GM21447 (cell line): ENCODE measurements around the gene SPPL2B.
"Not testable (repeated sequence)": the region's sequence is repeated elsewhere in the genome, so short reads cannot be mapped to it uniquely, and the experiment has no call there.

Experiments
- ATAC-seq: cut with Tn5 transposase; IDR thresholded peaks from one replicate; pipeline ENCODE4 v1.9.1; 2021; ENCODE audit not compliant: unreplicated experiment

SPPL2B gene, protein sequence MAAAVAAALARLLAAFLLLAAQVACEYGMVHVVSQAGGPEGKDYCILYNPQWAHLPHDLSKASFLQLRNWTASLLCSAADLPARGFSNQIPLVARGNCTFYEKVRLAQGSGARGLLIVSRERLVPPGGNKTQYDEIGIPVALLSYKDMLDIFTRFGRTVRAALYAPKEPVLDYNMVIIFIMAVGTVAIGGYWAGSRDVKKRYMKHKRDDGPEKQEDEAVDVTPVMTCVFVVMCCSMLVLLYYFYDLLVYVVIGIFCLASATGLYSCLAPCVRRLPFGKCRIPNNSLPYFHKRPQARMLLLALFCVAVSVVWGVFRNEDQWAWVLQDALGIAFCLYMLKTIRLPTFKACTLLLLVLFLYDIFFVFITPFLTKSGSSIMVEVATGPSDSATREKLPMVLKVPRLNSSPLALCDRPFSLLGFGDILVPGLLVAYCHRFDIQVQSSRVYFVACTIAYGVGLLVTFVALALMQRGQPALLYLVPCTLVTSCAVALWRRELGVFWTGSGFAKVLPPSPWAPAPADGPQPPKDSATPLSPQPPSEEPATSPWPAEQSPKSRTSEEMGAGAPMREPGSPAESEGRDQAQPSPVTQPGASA

DNA sequence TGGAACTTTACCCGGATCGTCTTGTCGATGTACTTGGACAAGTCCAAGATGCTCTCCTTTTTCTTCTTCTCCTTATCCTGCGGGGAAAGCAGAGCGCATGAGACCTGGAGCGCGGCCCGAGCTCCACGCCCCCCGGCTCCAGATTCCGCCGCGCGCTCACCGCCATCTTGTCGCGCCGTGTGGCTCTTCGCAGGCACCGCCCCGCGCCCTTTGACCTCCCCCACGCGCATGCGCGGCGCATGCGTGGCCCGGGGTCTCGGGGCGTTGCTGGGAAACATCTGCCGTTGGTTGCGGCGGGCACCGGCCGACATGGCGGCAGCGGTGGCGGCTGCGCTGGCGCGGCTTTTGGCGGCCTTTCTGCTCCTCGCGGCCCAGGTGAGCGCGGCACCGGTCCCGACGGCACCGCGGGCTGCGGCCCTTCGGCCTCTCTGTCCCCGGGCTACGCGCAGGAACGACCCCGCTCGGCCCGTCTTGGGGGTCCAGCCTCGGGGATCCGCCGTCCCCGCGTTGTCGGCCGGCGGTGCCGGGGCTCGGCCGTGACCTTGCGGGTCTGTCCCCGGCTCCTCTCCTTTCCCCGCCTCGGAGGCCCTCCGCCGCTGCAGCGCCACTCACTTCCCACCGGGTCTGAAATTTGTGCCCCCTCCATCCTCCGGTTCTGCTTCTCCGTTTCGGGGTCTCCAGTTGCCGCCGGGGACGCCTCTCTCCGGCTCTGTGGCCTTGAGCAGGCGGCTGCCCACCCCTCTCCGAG lies at the start of gene SPPL2B, which contains the start of gene LSM7:
SPPL2B (plus strand) TSS at position 284 of the 748 bp plus-strand sequence; CDS start at position 310, 26 bp downstream.
LSM7 (minus strand) TSS at position 186 of the 748 bp plus-strand sequence; CDS start at position 166, 20 bp downstream.
- no peak for ATAC-seq

DNA sequence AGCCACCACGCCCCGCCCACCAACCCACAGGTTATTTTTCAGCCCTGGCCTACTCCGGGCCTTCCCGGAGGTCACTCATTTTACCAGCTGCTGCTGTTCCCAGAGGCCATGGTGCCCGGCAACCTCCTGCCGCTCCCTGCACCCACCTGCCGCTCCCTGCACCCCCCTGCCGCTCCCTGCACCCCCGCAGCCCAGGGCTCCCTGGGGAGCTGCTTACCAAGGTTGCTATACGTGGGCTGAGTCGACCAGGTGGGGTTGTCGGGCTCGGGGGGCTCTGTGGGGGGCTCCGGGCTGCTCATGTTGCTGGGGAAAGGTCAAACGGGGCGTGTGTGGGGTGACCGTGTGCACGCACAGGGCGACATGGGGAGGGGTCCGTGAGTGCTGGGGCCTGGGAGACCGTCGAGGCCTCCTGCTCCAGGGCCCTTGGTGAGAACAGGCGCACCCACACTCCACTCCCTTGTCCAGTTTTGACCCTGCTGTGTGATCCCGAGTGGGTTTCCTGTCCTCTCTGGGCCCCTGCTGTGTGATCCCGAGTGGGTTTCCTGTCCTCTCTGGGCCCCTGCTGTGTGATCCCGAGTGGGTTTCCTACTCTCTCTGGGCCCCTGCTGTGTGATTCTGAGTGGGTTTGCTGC lies 47.7 kb upstream of the SPPL2B start:
- no peak for ATAC-seq

DNA sequence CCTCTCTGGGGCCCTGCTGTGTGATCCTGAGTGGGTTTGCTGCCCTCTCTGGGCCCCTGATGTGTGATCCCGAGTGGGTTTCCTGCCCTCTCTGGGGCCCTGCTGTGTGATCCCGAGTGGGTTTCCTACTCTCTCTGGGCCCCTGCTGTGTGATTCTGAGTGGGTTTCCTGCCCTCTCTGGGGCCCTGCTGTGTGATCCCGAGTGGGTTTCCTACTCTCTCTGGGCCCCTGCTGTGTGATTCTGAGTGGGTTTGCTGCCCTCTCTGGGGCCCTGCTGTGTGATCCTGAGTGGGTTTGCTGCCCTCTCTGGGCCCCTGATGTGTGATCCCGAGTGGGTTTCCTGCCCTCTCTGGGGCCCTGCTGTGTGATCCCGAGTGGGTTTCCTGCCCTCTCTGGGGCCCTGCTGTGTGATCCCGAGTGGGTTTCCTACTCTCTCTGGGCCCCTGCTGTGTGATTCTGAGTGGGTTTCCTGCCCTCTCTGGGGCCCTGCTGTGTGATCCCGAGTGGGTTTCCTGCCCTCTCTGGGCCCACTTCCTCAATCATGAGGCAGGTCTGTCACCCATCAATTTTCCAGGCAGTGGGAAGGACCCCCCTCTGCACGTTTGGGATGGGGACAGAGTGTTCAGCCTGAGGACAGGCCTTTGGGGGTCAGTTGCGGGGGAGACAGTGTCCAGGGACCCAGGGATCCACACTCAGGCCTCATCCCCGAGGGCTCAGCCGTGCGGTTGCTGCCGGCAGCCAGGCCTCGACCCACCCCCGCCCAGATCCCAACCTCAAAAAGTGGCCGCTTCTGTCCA lies 47.0 kb upstream of the SPPL2B start:
- ATAC-seq = not testable (repeated sequence)

DNA sequence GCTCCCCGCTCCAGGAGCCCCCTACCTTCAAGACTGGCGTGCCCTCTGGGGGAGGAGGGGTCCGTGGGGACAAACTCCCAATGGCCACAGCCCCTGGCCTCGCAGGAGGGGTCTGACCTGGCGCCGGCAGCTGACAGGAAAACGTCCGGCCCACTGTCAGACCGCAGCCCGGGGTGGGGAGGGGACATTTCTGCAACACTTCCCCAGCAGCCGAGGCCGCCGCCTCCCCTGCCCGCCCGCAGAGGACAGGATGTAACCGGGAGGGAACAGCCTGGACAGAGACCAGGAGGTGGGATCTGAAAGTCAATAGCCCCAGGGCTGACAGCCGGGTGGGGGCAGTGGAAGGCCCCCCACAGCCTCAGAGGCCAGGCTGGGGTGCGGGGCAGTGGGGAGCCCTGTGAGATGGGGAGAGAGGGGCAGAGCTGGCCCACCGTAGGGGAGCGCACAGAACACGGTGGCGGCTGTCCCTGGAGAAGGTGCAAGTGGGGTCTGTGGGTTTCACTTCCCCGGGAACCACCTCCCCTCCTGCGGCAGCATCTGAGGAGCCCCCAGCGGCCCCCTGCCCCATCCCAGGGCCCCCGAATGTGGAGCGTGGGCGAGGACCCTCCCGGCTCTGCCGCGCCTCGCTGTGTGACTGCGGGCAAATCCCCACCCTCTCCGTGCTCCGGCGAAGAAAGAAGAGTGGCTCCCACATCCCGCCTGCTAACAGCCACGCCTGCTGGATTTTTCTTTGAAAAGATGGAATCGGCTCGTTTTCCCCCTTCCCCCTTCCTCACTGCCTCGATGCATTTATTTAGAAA lies 46.2 kb upstream of the SPPL2B start, which contains the start of gene PEAK3:
PEAK3 (minus strand) TSS at position 114 of the 800 bp plus-strand sequence. CDS start 1,244 bp downstream, outside the sequence.
- no peak for ATAC-seq

DNA sequence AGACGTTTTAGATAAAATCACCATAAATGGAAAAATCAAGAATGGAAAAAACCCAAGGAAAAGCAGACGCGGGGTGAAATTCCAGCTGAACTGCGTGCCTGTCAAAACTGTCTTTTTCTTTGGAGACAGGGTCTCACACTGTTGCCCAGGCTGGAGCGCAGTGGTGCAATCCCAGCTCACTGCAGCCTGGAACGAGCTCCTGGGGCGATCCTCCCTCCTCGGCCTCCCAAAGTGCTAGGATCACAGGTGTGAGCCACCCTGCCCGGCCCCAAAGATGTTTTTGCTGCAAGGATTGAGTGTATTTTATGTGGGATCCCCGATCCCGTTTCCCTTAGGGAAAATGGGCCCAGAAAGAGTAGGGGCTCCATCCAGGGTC lies 45.6 kb upstream of the SPPL2B start:
- ATAC-seq = no peak

DNA sequence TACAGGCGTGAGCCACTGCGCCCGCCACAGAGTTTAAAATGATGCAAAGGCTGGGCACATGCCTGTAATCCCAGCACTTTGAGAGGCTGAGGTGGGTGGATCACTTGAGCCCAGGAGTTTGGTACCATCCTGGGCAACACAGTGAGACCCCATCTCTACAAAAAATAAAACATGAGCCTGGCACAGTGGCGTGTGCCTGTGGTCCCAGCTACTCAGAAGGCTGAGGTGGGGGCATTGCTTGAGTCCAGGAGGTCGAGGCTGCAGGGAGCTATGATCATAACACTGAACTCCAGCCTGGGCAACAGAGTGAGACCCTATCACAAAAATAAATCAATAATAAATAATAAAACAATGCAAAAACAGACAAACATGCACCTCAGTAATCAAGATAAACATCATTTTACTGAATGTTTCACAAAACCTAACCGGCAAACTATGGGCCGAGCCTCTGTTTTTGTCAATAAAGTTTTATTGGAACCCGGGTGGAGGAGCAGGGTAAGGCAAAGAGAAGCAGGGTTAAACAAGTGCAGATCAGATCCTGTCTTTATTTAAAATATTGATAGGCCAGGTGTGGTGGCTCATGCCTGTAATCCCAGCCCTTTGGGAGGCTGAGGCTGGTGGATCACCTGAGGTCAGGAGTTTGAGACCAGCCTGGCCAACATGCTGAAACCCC lies 44.5 kb upstream of the SPPL2B start:
- no peak for ATAC-seq

DNA sequence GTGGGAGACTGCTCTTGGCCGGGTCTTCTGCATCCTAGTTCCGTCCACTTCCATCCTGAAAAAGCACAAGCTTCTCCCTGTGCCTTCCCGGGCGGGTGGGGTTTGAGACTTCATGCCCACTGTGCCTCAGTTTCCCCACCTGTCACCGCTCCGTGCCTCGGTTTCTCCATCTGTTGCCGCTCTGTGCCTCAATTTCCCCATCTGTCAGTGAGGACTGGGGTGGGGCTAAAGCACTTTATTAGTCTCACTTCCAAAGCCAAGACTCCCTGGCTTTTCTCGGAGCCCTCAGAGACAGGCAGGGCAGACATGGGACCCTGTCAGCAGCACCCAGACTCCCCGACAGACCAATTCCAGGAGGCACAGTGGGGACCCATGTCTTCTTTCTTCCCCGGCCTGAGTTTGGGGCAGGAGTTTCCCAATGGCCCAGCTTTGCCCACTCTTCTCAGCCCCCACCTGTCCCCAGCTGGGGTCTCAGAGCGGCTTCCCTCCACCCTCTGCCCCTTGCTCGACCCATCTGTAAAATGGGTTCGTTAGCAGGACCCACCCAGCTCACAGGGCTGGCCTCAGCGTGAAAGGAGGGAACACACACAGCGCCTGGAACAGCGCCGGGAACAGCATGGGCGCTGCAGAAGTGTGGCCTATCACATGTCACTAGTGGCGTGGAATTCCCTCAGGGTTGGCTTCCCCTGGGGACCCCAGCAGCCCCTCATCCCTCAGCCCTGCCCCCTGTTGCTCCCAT lies 41.9 kb upstream of the SPPL2B start:
- no peak for ATAC-seq

DNA sequence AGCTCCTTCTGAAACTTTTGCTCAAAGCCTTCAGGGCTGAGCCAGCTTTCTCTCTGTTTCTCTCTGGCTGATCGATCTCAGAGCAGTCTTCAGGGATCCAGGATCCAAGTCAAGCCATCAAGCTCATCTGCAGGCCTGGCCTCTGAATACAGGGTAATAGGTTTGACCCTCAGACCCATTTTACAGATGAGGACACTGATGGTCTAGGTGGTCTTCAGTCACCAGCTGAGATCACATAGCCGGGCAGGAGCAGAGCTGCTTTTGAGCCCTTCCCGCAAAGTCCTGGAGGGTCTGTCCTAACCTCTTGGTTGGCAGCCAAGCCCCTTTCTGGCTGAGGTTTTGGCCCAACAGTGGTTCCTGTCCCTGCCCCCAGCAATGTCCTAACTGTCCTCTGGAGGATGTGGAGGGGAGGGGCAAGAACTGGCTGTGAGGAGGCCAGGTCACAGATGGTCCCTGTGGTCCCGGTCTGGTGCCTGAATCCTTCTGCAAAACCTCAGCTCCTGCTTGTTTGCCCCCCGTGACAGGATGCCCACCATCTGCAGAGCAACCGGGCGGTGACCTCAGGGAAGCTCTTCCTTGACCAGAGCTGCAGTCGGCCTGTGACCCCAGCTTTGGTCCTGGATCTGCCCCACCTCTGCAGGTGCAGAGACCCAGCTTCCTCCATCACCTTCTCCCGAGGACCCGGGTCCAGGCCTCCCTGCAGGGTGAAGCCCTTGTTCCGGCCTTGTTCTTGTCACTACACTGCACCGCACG lies 40.7 kb upstream of the SPPL2B start:
- ATAC-seq = no peak

DNA sequence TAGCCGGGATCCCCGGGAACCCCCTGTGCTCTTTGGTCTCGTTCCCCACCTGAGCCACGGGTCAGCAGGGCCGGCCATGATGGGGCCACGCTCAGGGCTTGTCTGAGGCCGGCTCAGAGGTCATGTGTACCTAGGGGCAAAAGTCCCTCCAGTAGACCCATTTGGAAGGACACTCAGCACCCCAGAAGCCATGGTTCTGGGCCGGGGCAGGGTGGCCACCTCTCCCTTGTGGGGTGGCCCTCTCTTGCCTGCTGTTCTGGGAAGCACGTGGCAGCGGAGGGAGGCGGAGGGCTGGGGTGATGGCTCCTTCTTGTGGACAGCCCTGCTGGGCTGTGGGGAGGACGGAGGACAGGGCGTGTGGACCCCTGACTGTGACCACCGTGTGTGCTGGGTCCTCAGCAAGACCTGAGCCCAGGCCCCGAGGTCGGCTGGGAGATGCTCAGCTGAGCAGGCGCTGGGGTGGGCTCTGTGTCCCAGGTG lies 40.1 kb upstream of the SPPL2B start:
- ATAC-seq = no peak

DNA sequence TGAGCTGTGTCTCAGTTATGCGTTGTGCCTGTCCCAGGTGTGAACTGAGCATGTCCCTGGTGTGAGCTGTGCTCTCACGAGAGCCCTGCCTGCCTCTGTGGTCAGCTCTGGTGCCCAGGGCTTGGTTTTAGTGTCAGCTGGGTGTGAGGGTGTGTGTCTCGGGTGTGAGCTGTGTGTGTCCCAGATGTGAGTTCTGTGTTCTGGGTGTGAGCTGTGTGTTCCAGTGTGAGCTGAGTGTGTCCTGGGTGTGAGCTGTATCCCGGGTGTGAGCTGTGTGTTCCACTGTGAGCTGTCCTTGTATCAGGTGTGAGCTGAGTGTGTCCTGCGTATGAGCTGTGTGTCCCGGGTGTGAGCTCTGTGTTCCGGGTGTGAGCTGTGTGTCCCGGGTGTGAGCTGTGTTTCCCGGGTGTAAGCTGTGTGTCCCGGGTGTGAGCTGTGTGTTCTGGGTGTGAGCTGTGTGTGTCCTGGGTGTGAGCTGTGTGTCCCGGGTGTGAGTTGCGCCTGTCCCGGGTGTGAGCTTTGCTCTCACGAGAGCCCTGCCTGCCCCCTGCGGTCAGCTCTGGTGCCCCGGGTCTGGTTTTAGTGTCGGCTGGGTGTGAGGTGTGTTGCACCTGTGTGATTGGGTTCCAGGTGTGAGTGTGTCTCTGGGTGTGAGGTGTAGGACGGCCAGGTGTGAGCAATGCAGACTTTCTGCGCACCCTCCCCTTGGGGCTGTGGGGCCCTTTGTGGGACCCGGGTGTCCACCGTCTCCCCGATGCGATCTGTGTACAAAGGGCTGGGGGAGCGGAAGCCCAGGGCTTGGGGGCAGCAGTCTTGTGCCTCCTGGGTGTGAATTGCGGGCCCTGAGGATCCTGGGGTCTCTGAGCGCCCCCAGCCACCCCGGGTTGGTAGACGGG lies 39.4 kb upstream of the SPPL2B start:
- ATAC-seq = no peak

DNA sequence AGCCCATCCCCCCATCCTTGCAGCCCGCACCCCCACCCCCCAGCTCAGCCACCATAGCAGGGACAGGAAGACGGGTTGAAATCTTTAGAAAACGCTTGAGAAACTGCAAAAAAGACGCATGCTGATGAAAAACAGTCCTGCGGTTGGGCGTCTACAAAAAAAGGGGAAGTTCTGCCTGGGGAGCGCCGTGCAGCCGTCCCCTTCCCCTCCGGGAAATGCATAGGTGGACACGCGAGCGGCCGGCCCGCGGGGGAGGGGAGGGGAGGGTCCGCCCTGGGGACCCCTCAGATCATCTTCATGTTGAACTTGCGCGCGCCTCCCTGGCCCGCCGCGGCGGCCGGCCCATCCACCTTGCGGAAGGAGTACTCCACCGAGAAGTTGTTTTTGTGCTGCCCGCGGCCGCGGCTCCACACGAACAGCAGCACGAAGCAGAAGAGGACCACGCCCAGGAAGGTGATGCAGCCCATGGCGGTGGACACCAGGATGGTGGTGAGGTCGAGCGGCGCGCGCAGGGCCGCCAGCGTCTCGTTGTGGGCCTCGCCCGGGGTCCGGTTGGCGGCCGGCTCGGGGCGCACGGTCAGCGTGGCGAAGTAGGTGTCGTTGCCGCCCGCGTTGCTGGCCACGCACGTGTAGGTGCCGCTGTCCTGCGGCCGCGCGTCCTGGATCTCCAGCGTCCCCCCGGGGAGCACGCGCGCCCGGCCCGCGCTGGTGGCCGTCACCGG lies 38.6 kb upstream of the SPPL2B start:
- ATAC-seq = no peak

DNA sequence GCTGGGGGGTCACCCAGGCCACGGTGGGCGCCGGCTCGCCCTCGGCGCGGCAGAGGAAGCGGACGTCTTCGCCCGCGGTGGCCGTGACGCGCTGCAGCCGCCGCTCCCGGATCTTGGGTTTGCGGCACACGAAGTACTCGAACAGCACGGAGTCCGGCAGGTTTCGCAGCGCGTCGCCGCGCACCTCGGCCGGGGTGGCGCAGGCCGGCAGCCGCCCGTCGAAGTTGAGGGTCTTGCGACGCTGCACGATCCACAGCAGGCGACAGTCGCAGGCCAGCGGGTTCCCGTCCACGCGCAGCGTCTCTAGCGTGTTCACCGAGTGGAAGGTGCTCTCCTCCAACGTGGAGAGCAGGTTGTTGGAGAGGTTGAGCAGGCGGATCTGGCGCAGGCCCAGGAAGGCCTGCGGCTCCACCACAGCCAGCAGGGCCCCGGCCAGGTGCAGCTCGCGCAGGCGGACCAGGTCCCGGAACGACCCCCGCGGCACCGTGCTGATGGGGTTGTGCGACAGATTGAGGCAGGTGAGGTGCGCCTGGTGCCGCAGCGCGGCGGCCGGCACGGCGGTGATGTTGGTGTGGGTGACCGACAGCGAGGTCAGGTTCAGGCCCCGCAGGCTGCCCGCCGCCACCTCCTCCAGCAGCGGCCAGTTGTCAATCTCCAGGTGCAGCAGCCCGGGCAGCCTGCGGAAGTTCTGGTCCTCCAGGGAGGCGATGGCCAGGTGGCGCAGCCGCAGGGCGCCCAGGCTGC lies 37.9 kb upstream of the SPPL2B start:
- ATAC-seq = no peak

DNA sequence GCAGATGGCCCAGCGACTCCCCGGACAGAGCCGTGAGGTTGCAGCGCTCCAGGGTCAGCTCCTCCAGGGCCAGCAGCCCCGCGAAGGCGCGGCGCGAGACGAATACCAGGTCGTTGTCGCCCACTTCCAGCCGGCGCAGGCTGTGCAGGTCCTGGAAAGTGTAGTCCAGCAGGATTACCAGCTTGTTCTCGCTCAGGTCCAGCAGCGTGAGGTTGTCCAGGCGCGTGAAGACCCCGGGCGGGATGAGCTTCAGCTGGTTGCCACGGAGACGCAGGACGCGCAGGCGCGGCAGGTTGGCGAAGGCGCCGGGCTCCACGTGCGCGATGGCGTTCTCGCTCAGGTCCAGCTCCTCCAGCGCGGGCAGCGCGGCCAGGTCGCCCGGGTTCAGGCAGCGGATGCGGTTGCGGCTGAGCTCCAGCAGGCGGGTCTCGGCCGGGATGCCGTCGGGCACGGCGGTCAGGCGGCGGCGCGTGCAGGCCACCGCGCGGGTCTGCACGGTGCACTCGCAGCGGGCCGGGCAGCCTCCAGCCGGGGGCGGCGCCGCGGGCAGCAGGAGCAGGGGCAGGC lies 37.2 kb upstream of the SPPL2B start:
- no peak for ATAC-seq

DNA sequence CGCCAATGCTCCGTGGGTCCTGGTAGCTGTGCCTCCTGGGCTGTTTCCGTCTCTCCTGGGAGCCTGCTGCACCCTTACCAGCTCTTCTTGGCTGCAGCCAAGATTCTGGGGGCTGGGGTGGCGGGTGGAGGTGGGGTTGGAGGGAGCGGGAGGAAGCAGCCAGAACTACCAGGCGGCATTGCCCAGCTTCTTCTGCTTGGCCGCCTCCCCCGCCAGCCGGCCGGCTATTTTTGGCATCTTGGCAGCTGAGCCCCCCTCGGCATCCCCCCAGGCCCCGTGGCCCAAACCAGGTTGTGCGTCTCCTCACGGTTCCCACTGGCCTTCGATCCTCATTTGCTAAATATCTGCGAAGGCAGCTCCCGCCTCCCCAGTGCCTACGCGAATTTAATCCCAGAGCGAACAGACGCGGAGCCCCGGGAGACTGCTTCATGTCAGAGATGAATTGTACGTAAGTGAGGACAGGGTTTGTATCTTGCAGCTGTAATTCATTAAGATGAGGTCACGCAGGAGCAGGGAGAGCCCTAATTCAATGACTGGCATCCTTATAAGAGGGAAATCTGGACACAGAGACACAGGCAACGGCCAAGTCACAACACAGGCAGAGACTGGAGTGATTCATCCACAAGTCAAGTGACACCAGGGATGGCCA lies 33.7 kb upstream of the SPPL2B start:
- no peak for ATAC-seq
